GM12878 (cell line): ENCODE data around the gene PPP1R27. TPM values are rescaled to one million over a fixed set of nuclear protein-coding genes. Genes with fewer than 3 reads are reported as not detected.

Source experiments
- ATAC-seq: fragments of 200-7000 bp; cut with Tn5 transposase; 3 replicates; pipeline ENCODE4 v1.9.1; 2020; ENCODE audit warnings: mild to moderate bottlenecking, moderate library complexity
- BruUV-seq: library from RNA; stranded (reverse); fragments of 400-500 nt; replicated peaks from 2 replicates; lab custom pipeline; 2021; lab: Mats Ljungman, UMichigan
- CTCF ChIA-PET: fragments of 300-600 bp; sonication (Branson Sonifier 250); formaldehyde crosslinking; extraction: SDS; loops from one replicate; lab custom pipeline; 2021; ENCODE audit warnings: inconsistent platforms; lab: Yijun Ruan, JAX
- POLR2A ChIA-PET: fragments of 350-600 bp; formaldehyde crosslinking; extraction: SDS; loops from one replicate; lab custom pipeline; 2021; ENCODE audit warnings: inconsistent platforms; lab: Charles Lee
- RAD21 ChIA-PET: fragments of 300-600 bp; sonication (Branson Sonifier 250); formaldehyde crosslinking; loops from one replicate; lab custom pipeline; 2023; ENCODE audit warnings: antibody characterized with exemption; ENCODE audit not compliant: unreplicated experiment; lab: Charles Lee
- SMC1A ChIA-PET: fragments of 300-600 bp; sonication (Branson Sonifier 250); formaldehyde crosslinking; loops from one replicate; lab custom pipeline; 2023; ENCODE audit not compliant: unreplicated experiment, uncharacterized antibody; lab: Charles Lee
- DNase-seq: peaks from one replicate; pipeline ENCODE4 v3.0.0-alpha.2; 2011; ENCODE audit warnings: low read depth, low spot score
- FAIRE-seq: peaks from 3 replicates; lab custom pipeline; 2011; peaks lifted over from hg19 to GRCh38; lab: Jason Lieb, UNC
- H2AFZ ChIP-seq: 2 replicates; pipeline ENCODE4 v1.6.0; 2011; ENCODE audit warnings: low read depth, low read length, control low read depth; ENCODE audit not compliant: control insufficient read depth
- H3K27ac ChIP-seq: 2 replicates; pipeline ENCODE4 v1.5.1; 2011; ENCODE audit warnings: control low read depth; ENCODE audit not compliant: control insufficient read depth, insufficient read depth
- H3K27me3 ChIP-seq, 2 experiments: replicated peaks in 1 of 2; 2 replicates each; pipeline versions ENCODE4 v1.6.0 to v1.6.1; 2011; ENCODE audit warnings: low read length in 1 of 2; ENCODE audit not compliant: control insufficient read depth in 2 of 2, insufficient read depth in 2 of 2
- H3K36me3 ChIP-seq, 2 experiments: 2 replicates each; pipeline ENCODE4 v1.5.1; 2011; ENCODE audit warnings: low read length in 1 of 2; ENCODE audit not compliant: control insufficient read depth in 2 of 2, insufficient read depth in 2 of 2
- H3K4me1 ChIP-seq: 2 replicates; pipeline ENCODE4 v1.6.1; 2011; ENCODE audit warnings: mild to moderate bottlenecking, low read length, moderate library complexity, mixed read lengths; ENCODE audit not compliant: control insufficient read depth, insufficient read depth
- H3K4me2 ChIP-seq: 2 replicates; pipeline ENCODE4 v1.6.0; 2011; ENCODE audit warnings: control low read depth; ENCODE audit not compliant: control insufficient read depth, insufficient read depth
- H3K4me3 ChIP-seq: fragments of 200-600 bp; sonication (generic); 2 replicates; pipeline ENCODE4 v1.5.1; 2016
- H3K79me2 ChIP-seq: 2 replicates; pipeline ENCODE4 v1.6.0; 2011; ENCODE audit warnings: low read length; ENCODE audit not compliant: control insufficient read depth, insufficient read depth
- H3K9ac ChIP-seq: 2 replicates; pipeline ENCODE4 v1.8.0; 2011; ENCODE audit warnings: low read length, control low read depth, mixed read lengths; ENCODE audit not compliant: control insufficient read depth, insufficient read depth
- H3K9me3 ChIP-seq: replicated peaks from 3 replicates; pipeline ENCODE4 v1.5.1; 2011; ENCODE audit warnings: mild to moderate bottlenecking, low read length; ENCODE audit not compliant: control insufficient read depth, insufficient read depth
- H4K20me1 ChIP-seq: 2 replicates; pipeline ENCODE4 v1.6.0; 2011; ENCODE audit not compliant: control insufficient read depth, insufficient read depth
- BACH1 ChIP-seq: fragments of 450-650 bp; IDR thresholded peaks from 2 replicates; pipeline ENCODE4 v1.6.1; 2017; ENCODE audit warnings: mild to moderate bottlenecking, borderline replicate concordance
- BHLHE40 ChIP-seq, 2 experiments: fragments of 450-650 bp in 1 of 2; IDR thresholded peaks; 2 replicates each; pipeline ENCODE4 v1.6.1; 2011 to 2017; ENCODE audit warnings: low read depth in 2 of 2, borderline replicate concordance in 1 of 2, improper control_type of control experiment in 1 of 2, low read length in 1 of 2, mild to moderate bottlenecking in 1 of 2
- CEBPB ChIP-seq, 2 experiments: fragments of 150-350 bp in 1 of 2; IDR thresholded peaks; 2 replicates each; pipeline ENCODE4 v1.6.1; 2012 to 2014; ENCODE audit warnings: low read depth in 2 of 2, low read length in 2 of 2, borderline replicate concordance in 1 of 2, inconsistent platforms in 1 of 2
- CREB1 ChIP-seq: IDR thresholded peaks from 2 replicates; pipeline ENCODE4 v1.6.1; 2012; ENCODE audit warnings: low read depth, mild to moderate bottlenecking, inconsistent platforms
- DPF2 ChIP-seq: fragments of 450-650 bp; IDR thresholded peaks from 2 replicates; pipeline ENCODE4 v1.6.1; 2017; ENCODE audit warnings: mild to moderate bottlenecking
- EGR1 ChIP-seq, 2 experiments: IDR thresholded peaks; 1 replicate in 1 of 2; 2 replicates in 1 of 2; pipeline ENCODE4 v1.6.1; 2011 to 2012; ENCODE audit warnings: low read depth in 2 of 2, low read length in 2 of 2, borderline replicate concordance in 1 of 2, mild to moderate bottlenecking in 1 of 2, moderate library complexity in 1 of 2
- IKZF1 ChIP-seq: fragments of 450-650 bp; conservative IDR thresholded peaks from 2 replicates; pipeline ENCODE4 v1.6.1; 2017; ENCODE audit warnings: antibody characterized with exemption, mild to moderate bottlenecking
- LARP7 ChIP-seq: fragments of 450-650 bp; IDR thresholded peaks from 2 replicates; pipeline ENCODE4 v1.6.1; 2017; ENCODE audit warnings: mild to moderate bottlenecking
- NFXL1 ChIP-seq: fragments of 450-650 bp; IDR thresholded peaks from 2 replicates; pipeline ENCODE4 v1.6.1; 2017; ENCODE audit warnings: antibody characterized with exemption, mild to moderate bottlenecking, borderline replicate concordance
- RB1 ChIP-seq: fragments of 450-650 bp; formaldehyde crosslinking; IDR thresholded peaks from 2 replicates; pipeline ENCODE4 v1.6.1; 2017; ENCODE audit warnings: mild to moderate bottlenecking, borderline replicate concordance
- SKIL ChIP-seq: fragments of 450-650 bp; IDR thresholded peaks from 2 replicates; pipeline ENCODE4 v1.6.1; 2017; ENCODE audit warnings: mild to moderate bottlenecking, low read depth, inconsistent platforms; ENCODE audit not compliant: poor library complexity, severe bottlenecking
- STAT3 ChIP-seq: IDR thresholded peaks from 2 replicates; pipeline ENCODE4 v1.6.1; 2011; ENCODE audit warnings: low read depth, low read length, improper control_type of control experiment
- ZBED1 ChIP-seq: IDR thresholded peaks from 2 replicates; pipeline ENCODE4 v1.6.1; 2016; ENCODE audit warnings: borderline replicate concordance
- WGBS: methylation state at CpG from one replicate; pipeline ENCODE4 v1.1.6; 2016; ENCODE audit warnings: low lambda C conversion rate; ENCODE audit not compliant: insufficient replicate concordance, insufficient coverage; ENCODE audit errors: missing lambda C conversion rate; 5-methylcytosine and 5-hydroxymethylcytosine counted together
- in situ Hi-C: fragments of 300-500 bp; cut with MboI; formaldehyde crosslinking; loops from 9 replicates; pipeline ENCODE4 v1.14.3; 2018; ENCODE audit warnings: mixed read lengths
- intact Hi-C: fragments of 100-400 bp; cut with micrococcal nuclease; formaldehyde crosslinking; loops from one replicate; pipeline ENCODE4 v1.14.2; 2022; ENCODE audit not compliant: unreplicated experiment
- polyA plus RNA-seq, 11 experiments: library from polyadenylated mRNA; depleted of rRNA in 4 of 11; unstranded in 6 of 11; stranded (reverse) in 5 of 11; fragments of >200 nt; fragmentation: Nextera tagmentation in 4 of 11; fragmentation: Illumina TruSeq in 1 of 11; extraction: Ambion mirVana in 4 of 11; extraction: Trizol in 1 of 11; gene quantifications; 1 replicate in 1 of 11; 2 replicates in 10 of 11; pipeline versions ENCODE4 v1.2.1 to v1.2.3, GENCODE V29; 2011 to 2016; ENCODE audit warnings: inconsistent platforms in 2 of 11, missing spikeins in 2 of 11, low read depth in 1 of 11
- total RNA-seq, 4 experiments: library from RNA; depleted of rRNA in 3 of 4; stranded (reverse); fragments of >200 nt in 3 of 4; fragmentation: Illumina TruSeq in 1 of 4; extraction: Trizol in 1 of 4; gene quantifications; 2 replicates each; pipeline versions ENCODE4 v1.2.1 to v1.2.3, GENCODE V29; 2013 to 2021
- TF ChIP-seq, protein P1 (sequence below): fragments of 450-650 bp; IDR thresholded peaks from 2 replicates; pipeline ENCODE4 v1.6.1; 2016; ENCODE audit warnings: mild to moderate bottlenecking
- TF ChIP-seq, protein P2 (sequence below): fragments of 450-650 bp; conservative IDR thresholded peaks from 2 replicates; pipeline ENCODE4 v1.6.1; 2017; ENCODE audit warnings: mild to moderate bottlenecking, moderate library complexity

PPP1R27 gene
- total and polyA plus RNA-seq, 10 of the 15 experiments (the other 5 are each of a cell fraction or from before 2014, with no cell fraction given) = 0.17 to 1.6 (median 0.49) TPM; not detected in 3

GRCh38 chr17:81833160-81833920 is 1.5 kb downstream of the PPP1R27 start, which contains the start of gene MCRIP1 (continued):
- TF ChIP-seq, protein P1, sequence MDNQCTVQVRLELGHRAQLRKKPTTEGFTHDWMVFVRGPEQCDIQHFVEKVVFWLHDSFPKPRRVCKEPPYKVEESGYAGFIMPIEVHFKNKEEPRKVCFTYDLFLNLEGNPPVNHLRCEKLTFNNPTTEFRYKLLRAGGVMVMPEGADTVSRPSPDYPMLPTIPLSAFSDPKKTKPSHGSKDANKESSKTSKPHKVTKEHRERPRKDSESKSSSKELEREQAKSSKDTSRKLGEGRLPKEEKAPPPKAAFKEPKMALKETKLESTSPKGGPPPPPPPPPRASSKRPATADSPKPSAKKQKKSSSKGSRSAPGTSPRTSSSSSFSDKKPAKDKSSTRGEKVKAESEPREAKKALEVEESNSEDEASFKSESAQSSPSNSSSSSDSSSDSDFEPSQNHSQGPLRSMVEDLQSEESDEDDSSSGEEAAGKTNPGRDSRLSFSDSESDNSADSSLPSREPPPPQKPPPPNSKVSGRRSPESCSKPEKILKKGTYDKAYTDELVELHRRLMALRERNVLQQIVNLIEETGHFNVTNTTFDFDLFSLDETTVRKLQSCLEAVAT = no peak
- TF ChIP-seq CREB1 (peak; percentile 81), ZBED1 (no peak), BHLHE40 (IDR thresholded peaks at IDR 0.05; ENCODE audit: borderline replicate concordance in 1 of 2, low read depth in 2 of 2, low read length in 1 of 2) (peak; percentile 98 to 100), STAT3 (no peak)

DNA sequence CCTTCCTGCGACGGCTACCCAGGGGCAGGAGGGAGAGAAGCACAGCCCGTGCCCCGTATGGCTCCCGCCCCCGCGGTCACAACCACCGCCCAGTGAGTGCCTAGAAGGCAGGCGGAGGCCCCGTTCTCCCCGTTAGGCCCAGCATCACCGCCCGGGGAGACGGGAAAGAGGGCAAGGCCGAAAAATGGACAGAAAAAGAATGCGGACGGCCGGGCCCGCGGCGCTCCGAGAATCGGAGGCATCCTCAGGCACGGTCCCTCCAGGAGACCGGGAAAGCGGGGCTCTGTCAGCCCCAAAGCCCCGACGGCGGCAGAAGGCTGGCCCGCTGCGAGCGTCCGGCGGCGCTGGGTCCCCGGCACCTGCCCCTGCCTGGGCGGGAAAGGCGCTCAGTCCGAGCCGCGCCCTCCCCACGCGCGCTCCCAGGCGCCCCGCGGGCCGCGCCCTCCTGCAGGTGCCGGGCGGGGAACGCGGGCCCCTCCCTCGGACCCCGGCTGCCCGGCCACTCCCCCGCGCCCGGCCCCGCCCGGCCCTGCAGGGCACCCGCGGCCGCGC is 2.2 kb downstream of the PPP1R27 start:
- intact Hi-C loops = no loop called here
- WGBS = under 1% methylated on average over 53 of the region's 65 CpGs
- H3K79me2 ChIP-seq = peaks cover 13% of the 10 kb centered on the region
- H4K20me1 ChIP-seq = no peaks in the 10 kb centered on the region
- BruUV-seq = no TSS peak
- H3K4me3 ChIP-seq = peak overlapping the region; percentile 96
- peak overlapping the region; percentile 99 for H3K4me2 ChIP-seq
- in situ Hi-C loops = no loop called here
- H3K9ac ChIP-seq = peak overlapping the region; percentile 86
- ATAC-seq = peak; percentile 74
- CTCF ChIA-PET = interaction anchor here (1.7 to 1.9 kb wide), 2 partner anchors 98 to 120 kb away, joined by 3 to 8 read pairs; partner anchors contain the start of gene SLC25A10
- SMC1A ChIA-PET = interaction anchor here (1.8 kb wide), 1 partner anchor 27 kb away, joined by 6 read pairs; no protein-coding TSS in a partner anchor
- FAIRE-seq = no peak
- no peaks in the 10 kb centered on the region for H3K27me3 ChIP-seq
- RAD21 ChIA-PET = interaction anchor here (0.7 to 0.9 kb wide), 2 partner anchors 22 to 28 kb away, joined by 3 read pairs; partner anchors contain the start of gene P4HB
- H3K27ac ChIP-seq = peak overlapping the region; percentile 58
- H3K36me3 ChIP-seq = no peaks in the 10 kb centered on the region
- no peak for DNase-seq
- no peaks in the 10 kb centered on the region for H3K9me3 ChIP-seq
- H3K4me1 ChIP-seq = peaks cover 16% of the 10 kb centered on the region
- POLR2A ChIA-PET = interaction anchor here (1.0 to 3.0 kb wide), 7 partner anchors 27 to 135 kb away, joined by 3 to 15 read pairs (median 4); partner anchors contain the start of genes MRPL12 and P4HB
- peak overlapping the region; percentile 64 for H2AFZ ChIP-seq
- TF ChIP-seq BACH1 (peak; percentile 86), IKZF1 (peak; percentile 66; the same call in 1 of the 2 replicates), EGR1 (IDR thresholded peaks at IDR 0.05; ENCODE audit: borderline replicate concordance in 1 of 2, low read depth in 2 of 2, low read length in 2 of 2) (peak in 1 of 2 experiments; percentile 87; a peak in 2 of 3 replicates), SKIL (no peak), LARP7 (peak; percentile 49), DPF2 (peak; percentile 18; the same call in 1 of the 2 replicates), CEBPB (IDR thresholded peaks at IDR 0.05; ENCODE audit: borderline replicate concordance in 1 of 2, low read depth in 2 of 2, low read length in 2 of 2) (no peak), RB1 (0 out of 2 replicates have a peak, but pooled peaks have one; percentile 58), NFXL1 (0 out of 2 replicates have a peak, but pooled peaks have one; percentile 12)
- TF ChIP-seq, protein P2, sequence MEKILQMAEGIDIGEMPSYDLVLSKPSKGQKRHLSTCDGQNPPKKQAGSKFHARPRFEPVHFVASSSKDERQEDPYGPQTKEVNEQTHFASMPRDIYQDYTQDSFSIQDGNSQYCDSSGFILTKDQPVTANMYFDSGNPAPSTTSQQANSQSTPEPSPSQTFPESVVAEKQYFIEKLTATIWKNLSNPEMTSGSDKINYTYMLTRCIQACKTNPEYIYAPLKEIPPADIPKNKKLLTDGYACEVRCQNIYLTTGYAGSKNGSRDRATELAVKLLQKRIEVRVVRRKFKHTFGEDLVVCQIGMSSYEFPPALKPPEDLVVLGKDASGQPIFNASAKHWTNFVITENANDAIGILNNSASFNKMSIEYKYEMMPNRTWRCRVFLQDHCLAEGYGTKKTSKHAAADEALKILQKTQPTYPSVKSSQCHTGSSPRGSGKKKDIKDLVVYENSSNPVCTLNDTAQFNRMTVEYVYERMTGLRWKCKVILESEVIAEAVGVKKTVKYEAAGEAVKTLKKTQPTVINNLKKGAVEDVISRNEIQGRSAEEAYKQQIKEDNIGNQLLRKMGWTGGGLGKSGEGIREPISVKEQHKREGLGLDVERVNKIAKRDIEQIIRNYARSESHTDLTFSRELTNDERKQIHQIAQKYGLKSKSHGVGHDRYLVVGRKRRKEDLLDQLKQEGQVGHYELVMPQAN = peak; percentile 50
